GM12891 (cell line): ENCODE measurements around the gene RPA1.

Source experiments
- DNase-seq: peaks from one replicate; pipeline ENCODE4 v3.0.0; 2011; ENCODE audit warnings: low spot score; ENCODE audit not compliant: insufficient read length
- FAIRE-seq: peaks from 2 replicates; lab custom pipeline; 2011; peaks lifted over from hg19 to GRCh38; lab: Jason Lieb, UNC
- PAX5 ChIP-seq: IDR thresholded peaks from 2 replicates; pipeline ENCODE4 v1.6.1; 2011; ENCODE audit warnings: low read length, moderate library complexity, mild to moderate bottlenecking; ENCODE audit not compliant: insufficient read depth, severe bottlenecking
- POLR2A ChIP-seq: IDR thresholded peaks from 2 replicates; pipeline ENCODE4 v1.6.1; 2011; ENCODE audit warnings: low read depth, low read length, control low read depth
- POLR2AphosphoS5 ChIP-seq: IDR thresholded peaks from 2 replicates; pipeline ENCODE4 v1.6.1; 2011; ENCODE audit warnings: low read depth, low read length, control low read depth
- POU2F2 ChIP-seq: IDR thresholded peaks from 2 replicates; pipeline ENCODE4 v1.6.1; 2011; ENCODE audit warnings: low read depth, mild to moderate bottlenecking, control low read depth, low read length, moderate library complexity
- SPI1 ChIP-seq: IDR thresholded peaks from 2 replicates; pipeline ENCODE4 v1.6.1; 2011; ENCODE audit warnings: low read depth, low read length, control low read depth
- TAF1 ChIP-seq: IDR thresholded peaks from 2 replicates; pipeline ENCODE4 v1.6.1; 2011; ENCODE audit warnings: low read depth, low read length, control low read depth

RPA1 gene

GRCh38 chr17:1947743-1948516, 118.1 kb downstream of the RPA1 start:
- TF ChIP-seq SPI1 (no peak), POLR2AphosphoS5 (no peak), TAF1 (no peak), POU2F2 (no peak), POLR2A (no peak), PAX5 (no peak)
- DNase-seq (no peak), FAIRE-seq (no peak)

GRCh38 chr17:1948517-1948825, 118.7 kb downstream of the RPA1 start:
- no peak for TF ChIP-seq PAX5
- TF ChIP-seq POU2F2, result no peak
- no peak for TF ChIP-seq POLR2AphosphoS5
- TF ChIP-seq TAF1, result no peak
- no peak for TF ChIP-seq POLR2A
- no peak for TF ChIP-seq SPI1
- DNase-seq (no peak), FAIRE-seq (no peak)
